ENCODE results near the gene SLC25A11.

SLC25A11 gene

GRCh38 chr17:4939796-4940554 is at the start of gene SLC25A11, which contains the start of gene RNF167:
TSS of gene SLC25A11 (minus strand) at chr17:4940046. CDS start at chr17:4939910, 136 bp downstream.
TSS of gene RNF167 (plus strand) at chr17:4940268. CDS start at chr17:4940910, 642 bp downstream.
- peak; percentile 100 for DNase-seq

- peak; percentile 77 for DNase-seq
Measured at GRCh38 chr17:4987767-4988567, 48.1 kb upstream of the SLC25A11 start.

GRCh38 chr17:4986951-4987766 is 47.3 kb upstream of the SLC25A11 start, which contains the start of gene CAMTA2:
TSS of gene CAMTA2 (minus strand) at chr17:4987675. CDS start at chr17:4986222, 1,453 bp downstream.
- DNase-seq: peak; percentile 98

- DNase-seq: peak; percentile 67
Measured at GRCh38 chr17:4986403-4986802, 46.6 kb upstream of the SLC25A11 start.

GRCh38 chr17:4982305-4982704 is 42.5 kb upstream of the SLC25A11 start:
- no peak for DNase-seq

GRCh38 chr17:4980644-4981216 is 40.9 kb upstream of the SLC25A11 start:
- peak; percentile 85 for DNase-seq

GRCh38 chr17:4978726-4979125 is 38.9 kb upstream of the SLC25A11 start:
- peak; percentile 41 for DNase-seq

- no peak for DNase-seq
Measured at GRCh38 chr17:4974115-4974670, 34.3 kb upstream of the SLC25A11 start.

- DNase-seq: no peak
Measured at GRCh38 chr17:4973256-4974114, 33.6 kb upstream of the SLC25A11 start.

GRCh38 chr17:4972752-4973151 is 32.9 kb upstream of the SLC25A11 start:
- DNase-seq: no peak

GRCh38 chr17:4972322-4972721 is 32.5 kb upstream of the SLC25A11 start:
- no peak for DNase-seq

GRCh38 chr17:4971826-4972225 is 32.0 kb upstream of the SLC25A11 start:
- no peak for DNase-seq

- DNase-seq: no peak
Measured at GRCh38 chr17:4970273-4970672, 30.4 kb upstream of the SLC25A11 start.

- DNase-seq: no peak
Measured at GRCh38 chr17:4969551-4970173, 29.8 kb upstream of the SLC25A11 start.

- peak; percentile 74 for DNase-seq
Measured at GRCh38 chr17:4969047-4969550, 29.3 kb upstream of the SLC25A11 start.

GRCh38 chr17:4968486-4969046 is 28.7 kb upstream of the SLC25A11 start:
- peak; percentile 47 for DNase-seq

GRCh38 chr17:4967539-4968485 is 28.0 kb upstream of the SLC25A11 start, which contains the start of gene SPAG7:
TSS of gene SPAG7 (minus strand) at chr17:4967817. CDS start at chr17:4967804, 13 bp downstream.
- peak; percentile 99 for DNase-seq

GRCh38 chr17:4966844-4967538 is 27.1 kb upstream of the SLC25A11 start:
- peak; percentile 100 for DNase-seq

Measured in OCI-M1 (cell line).